ENCODE results near the gene DRGX. TPM values are rescaled to one million over a fixed set of nuclear protein-coding genes. Genes with fewer than 3 reads are reported as not detected.

The DRGX gene
- total RNA-seq, 1 donor from 2014 or later, result not detected

DNA sequence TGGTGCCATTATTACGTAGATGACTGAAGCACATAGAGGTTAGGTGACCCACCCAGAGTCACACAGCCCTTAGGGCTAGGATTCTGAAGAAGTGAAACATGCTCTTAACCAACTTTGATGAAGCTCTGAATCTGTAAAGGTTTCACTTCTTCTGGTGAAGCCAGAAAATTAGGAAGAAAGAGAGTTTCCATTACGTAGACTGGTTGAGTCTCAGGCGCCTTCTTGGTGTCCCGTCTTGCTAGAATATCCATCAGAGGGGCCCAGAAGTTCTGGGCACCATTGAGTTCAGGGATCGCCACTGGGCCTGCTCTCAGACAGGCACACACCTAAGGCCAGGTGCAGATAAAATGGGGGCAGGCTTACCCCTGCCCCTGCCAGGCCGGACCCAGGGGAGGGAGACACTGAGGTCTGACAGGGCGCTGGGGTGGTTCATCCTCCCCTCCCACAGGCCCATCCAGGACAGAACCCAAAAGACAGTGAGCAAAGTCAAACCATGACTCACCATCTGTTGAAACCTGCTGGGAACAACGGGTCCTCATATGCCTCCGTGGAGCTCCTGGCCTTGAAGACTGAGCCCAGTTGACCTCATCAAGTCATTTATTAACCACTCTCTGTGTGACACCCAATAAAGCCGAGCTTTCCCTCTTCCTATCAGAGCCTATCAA lies 33.2 kb downstream of the DRGX start:
- Mint-ChIP-seq H3K27ac (ENCODE audit: unreplicated experiment) (no peak overlapping the region), H3K4me1 (ENCODE audit: unreplicated experiment) (peaks cover 5% of the 10 kb centered on the region)
- TF ChIP-seq, protein P1, sequence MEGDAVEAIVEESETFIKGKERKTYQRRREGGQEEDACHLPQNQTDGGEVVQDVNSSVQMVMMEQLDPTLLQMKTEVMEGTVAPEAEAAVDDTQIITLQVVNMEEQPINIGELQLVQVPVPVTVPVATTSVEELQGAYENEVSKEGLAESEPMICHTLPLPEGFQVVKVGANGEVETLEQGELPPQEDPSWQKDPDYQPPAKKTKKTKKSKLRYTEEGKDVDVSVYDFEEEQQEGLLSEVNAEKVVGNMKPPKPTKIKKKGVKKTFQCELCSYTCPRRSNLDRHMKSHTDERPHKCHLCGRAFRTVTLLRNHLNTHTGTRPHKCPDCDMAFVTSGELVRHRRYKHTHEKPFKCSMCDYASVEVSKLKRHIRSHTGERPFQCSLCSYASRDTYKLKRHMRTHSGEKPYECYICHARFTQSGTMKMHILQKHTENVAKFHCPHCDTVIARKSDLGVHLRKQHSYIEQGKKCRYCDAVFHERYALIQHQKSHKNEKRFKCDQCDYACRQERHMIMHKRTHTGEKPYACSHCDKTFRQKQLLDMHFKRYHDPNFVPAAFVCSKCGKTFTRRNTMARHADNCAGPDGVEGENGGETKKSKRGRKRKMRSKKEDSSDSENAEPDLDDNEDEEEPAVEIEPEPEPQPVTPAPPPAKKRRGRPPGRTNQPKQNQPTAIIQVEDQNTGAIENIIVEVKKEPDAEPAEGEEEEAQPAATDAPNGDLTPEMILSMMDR (IDR thresholded peaks at IDR 0.05; ENCODE audit: unreplicated experiment), result no peak

DNA sequence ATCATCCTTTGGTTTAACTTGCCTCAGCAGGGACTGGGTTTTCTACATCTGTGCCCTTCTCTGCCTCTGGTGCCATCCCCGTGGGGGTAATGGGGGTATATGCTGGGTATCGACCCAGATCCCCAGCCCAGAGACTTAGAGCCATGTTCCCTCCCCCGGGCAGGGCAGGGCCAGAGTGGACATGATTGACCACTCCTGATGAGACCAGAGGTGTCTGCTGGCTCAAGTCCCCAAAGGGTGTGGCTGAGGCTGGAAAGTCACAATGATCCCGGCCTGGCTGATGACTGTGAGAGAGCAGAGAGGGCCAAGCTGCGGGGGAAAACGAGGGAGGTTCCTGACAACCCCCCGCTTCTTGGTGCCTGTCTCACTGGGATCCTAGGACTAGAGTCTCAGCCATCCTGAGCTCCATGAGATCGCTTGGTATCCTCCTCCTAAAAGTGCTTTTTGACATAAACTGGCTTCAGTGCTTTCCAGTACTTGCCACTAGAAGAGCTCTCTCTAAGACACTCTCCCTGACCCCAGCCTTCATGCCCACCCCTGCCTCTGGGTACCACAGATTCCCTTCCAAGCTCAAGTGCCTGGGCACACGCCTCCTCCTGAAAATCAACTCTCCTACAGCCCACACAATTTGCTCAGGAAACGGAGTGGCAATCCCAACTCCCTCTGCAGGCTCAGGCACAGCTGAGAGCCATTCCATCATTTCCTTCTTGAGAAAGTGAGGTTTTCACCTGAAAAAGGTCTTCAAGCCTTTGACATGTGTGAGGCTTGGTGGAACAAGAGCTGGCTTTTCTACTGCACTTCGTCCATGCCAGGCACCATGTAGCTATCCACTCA lies 33.9 kb downstream of the DRGX start:
- TF ChIP-seq, protein P1 (IDR thresholded peaks at IDR 0.05; ENCODE audit: unreplicated experiment), result no peak
- Mint-ChIP-seq H3K36me3 (ENCODE audit: low read depth, unreplicated experiment) (no peaks in the 10 kb centered on the region), H3K27ac (ENCODE audit: unreplicated experiment) (no peak overlapping the region), H3K27me3 (ENCODE audit: unreplicated experiment) (peaks cover 4% of the 10 kb centered on the region), H3K4me3 (ENCODE audit: unreplicated experiment) (no peak overlapping the region), H3K4me1 (ENCODE audit: unreplicated experiment) (peaks cover 5% of the 10 kb centered on the region), H3K9me3 (ENCODE audit: unreplicated experiment) (no peaks in the 10 kb centered on the region)
- no peak for DNase-seq (ENCODE audit: low spot score)

More for the DNA sequence above, 33.2 kb downstream of the DRGX start:
- DNase-seq (ENCODE audit: low spot score), result no peak
- no peaks in the 10 kb centered on the region for H3K9me3 Mint-ChIP-seq (ENCODE audit: unreplicated experiment)
- H3K4me3 Mint-ChIP-seq (ENCODE audit: unreplicated experiment), result no peak overlapping the region
- no peaks in the 10 kb centered on the region for H3K36me3 Mint-ChIP-seq (ENCODE audit: low read depth, unreplicated experiment)
- H3K27me3 Mint-ChIP-seq (ENCODE audit: unreplicated experiment), result peaks cover 4% of the 10 kb centered on the region

DNA sequence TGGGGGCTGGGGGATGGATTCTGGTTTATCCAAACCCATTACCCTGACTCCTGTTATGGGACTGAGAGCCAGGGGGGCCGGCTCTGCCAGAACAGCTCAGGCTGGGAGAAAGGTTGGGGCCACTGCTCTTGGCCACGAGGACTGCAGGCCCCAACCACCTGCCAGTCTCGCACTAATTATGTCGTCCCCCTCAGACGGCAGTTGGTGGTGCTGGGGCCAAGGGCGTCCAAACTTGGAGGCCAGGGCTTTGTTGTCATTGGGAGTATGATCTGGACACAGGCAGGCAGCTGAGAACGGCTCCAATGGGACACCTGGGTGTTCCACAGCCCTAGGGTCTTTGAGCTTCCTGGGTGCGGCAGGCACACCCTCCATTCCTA lies 34.7 kb downstream of the DRGX start:
- Mint-ChIP-seq H3K27me3 (ENCODE audit: unreplicated experiment) (peaks cover 4% of the 10 kb centered on the region), H3K9me3 (ENCODE audit: unreplicated experiment) (no peaks in the 10 kb centered on the region), H3K4me1 (ENCODE audit: unreplicated experiment) (peaks cover 5% of the 10 kb centered on the region), H3K36me3 (ENCODE audit: low read depth, unreplicated experiment) (no peaks in the 10 kb centered on the region), H3K27ac (ENCODE audit: unreplicated experiment) (no peak overlapping the region), H3K4me3 (ENCODE audit: unreplicated experiment) (no peak overlapping the region)
- DNase-seq (ENCODE audit: low spot score), result no peak
- TF ChIP-seq, protein P1 (IDR thresholded peaks at IDR 0.05; ENCODE audit: unreplicated experiment), result no peak

DNA sequence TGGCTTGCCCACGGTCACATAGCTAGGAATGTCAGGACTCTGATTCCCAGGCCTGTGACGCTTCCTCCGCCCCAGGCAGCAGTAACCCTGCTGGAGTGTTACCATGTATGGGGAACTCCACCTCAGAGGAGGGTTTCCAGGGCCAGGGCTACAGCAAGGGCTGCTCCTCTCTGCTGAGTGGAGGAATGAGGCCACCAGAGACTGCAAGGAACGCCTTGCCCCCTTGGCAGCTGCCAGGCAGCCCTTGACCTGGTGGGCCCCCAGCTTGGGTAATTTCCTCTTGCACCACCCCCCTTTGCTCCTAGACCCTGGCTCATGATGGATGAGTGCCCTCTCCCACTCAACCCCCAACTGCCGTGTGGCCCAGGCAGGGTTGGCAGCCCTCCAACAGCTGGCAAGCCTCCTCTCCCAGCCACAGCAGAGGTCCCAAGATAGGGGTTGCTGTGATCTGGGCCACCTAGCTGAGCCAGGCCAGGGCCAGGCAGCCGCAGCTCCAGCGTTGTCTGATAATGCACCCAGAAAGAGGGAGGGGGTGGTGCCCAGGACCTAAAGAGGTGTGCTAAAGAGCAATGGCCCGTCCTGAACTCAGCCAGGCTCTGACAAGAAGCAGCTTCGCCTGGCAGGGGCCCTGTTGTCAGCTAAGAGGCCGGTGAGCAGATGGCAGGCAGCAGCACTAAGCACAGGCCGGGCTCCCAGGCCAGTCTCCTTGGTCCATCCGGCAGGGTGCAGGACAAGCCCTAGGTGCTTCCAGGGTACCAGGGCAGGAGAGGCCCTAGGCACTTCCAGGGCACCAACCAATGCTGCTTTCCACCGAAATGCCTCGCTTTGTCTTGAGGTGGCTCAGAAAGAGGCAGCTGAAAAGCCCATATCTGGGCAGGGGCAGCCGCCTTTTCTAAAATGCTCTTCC lies 35.4 kb downstream of the DRGX start:
- no peak overlapping the region for H3K4me3 Mint-ChIP-seq (ENCODE audit: unreplicated experiment)
- TF ChIP-seq, protein P1 (IDR thresholded peaks at IDR 0.05; ENCODE audit: unreplicated experiment), result no peak
- H3K27ac Mint-ChIP-seq (ENCODE audit: unreplicated experiment), result no peak overlapping the region
- H3K9me3 Mint-ChIP-seq (ENCODE audit: unreplicated experiment), result no peaks in the 10 kb centered on the region
- DNase-seq (ENCODE audit: low spot score), result no peak
- peaks cover 4% of the 10 kb centered on the region for H3K27me3 Mint-ChIP-seq (ENCODE audit: unreplicated experiment)
- H3K36me3 Mint-ChIP-seq (ENCODE audit: low read depth, unreplicated experiment), result no peaks in the 10 kb centered on the region
- H3K4me1 Mint-ChIP-seq (ENCODE audit: unreplicated experiment), result peaks cover 5% of the 10 kb centered on the region

Measured in endothelial cell (in vitro differentiated cells).